Measurements from ENCODE around the gene STX17. TPM values are rescaled to one million over a fixed set of nuclear protein-coding genes. Genes with fewer than 3 reads are reported as not detected.

Gene STX17
- total RNA-seq, 1 donor from 2014 or later: 29.0 TPM

DNA sequence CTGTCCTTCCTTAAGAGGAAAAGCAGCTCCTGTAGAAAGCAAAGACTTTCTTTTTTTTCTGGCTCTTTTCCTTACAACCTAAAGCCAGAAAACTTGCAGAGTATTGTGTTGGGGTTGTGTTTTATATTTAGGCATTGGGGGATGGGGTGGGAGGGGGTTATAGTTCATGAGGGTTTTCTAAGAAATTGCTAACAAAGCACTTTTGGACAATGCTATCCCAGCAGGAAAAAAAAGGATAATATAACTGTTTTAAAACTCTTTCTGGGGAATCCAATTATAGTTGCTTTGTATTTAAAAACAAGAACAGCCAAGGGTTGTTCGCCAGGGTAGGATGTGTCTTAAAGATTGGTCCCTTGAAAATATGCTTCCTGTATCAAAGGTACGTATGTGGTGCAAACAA lies 42.5 kb upstream of the STX17 start:
- TF ChIP-seq, protein P1, sequence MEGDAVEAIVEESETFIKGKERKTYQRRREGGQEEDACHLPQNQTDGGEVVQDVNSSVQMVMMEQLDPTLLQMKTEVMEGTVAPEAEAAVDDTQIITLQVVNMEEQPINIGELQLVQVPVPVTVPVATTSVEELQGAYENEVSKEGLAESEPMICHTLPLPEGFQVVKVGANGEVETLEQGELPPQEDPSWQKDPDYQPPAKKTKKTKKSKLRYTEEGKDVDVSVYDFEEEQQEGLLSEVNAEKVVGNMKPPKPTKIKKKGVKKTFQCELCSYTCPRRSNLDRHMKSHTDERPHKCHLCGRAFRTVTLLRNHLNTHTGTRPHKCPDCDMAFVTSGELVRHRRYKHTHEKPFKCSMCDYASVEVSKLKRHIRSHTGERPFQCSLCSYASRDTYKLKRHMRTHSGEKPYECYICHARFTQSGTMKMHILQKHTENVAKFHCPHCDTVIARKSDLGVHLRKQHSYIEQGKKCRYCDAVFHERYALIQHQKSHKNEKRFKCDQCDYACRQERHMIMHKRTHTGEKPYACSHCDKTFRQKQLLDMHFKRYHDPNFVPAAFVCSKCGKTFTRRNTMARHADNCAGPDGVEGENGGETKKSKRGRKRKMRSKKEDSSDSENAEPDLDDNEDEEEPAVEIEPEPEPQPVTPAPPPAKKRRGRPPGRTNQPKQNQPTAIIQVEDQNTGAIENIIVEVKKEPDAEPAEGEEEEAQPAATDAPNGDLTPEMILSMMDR (IDR thresholded peaks at IDR 0.05): no peak
- Mint-ChIP-seq H3K4me1 (ENCODE audit: unreplicated experiment) (no peaks in the 10 kb centered on the region), H3K27me3 (ENCODE audit: unreplicated experiment) (no peaks in the 10 kb centered on the region), H3K36me3 (ENCODE audit: unreplicated experiment) (peaks cover 4% of the 10 kb centered on the region), H3K9me3 (ENCODE audit: unreplicated experiment) (no peaks in the 10 kb centered on the region), H3K27ac (ENCODE audit: unreplicated experiment) (no peak overlapping the region), H3K4me3 (ENCODE audit: unreplicated experiment) (no peak overlapping the region)
- no peak for DNase-seq (ENCODE audit: extremely low spot score, unreplicated experiment)

DNA sequence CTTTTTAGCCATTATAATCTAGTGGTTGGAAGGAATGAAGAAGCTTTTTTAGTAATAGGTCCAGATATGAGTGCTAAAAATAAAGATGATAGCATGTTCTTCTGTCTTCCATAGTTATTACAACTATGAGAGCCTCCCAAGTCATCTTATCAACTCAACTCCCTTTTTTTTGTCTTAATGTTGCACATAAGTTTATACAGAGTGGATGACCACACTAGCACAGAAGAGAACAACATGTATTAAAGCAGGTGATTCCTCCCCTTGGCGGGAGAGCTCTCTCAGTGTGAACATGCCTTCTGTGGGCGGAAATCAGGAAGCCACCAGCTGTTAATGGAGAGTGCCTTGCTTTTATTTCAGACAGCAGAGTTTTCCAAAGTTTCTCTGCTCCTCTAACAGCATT lies 40.1 kb upstream of the STX17 start:
- TF ChIP-seq, protein P1 (IDR thresholded peaks at IDR 0.05): no peak
- DNase-seq (ENCODE audit: extremely low spot score, unreplicated experiment): no peak
- Mint-ChIP-seq H3K4me1 (ENCODE audit: unreplicated experiment) (no peaks in the 10 kb centered on the region), H3K4me3 (ENCODE audit: unreplicated experiment) (no peak overlapping the region), H3K27me3 (ENCODE audit: unreplicated experiment) (peaks cover 3% of the 10 kb centered on the region), H3K9me3 (ENCODE audit: unreplicated experiment) (no peaks in the 10 kb centered on the region), H3K27ac (ENCODE audit: unreplicated experiment) (no peak overlapping the region), H3K36me3 (ENCODE audit: unreplicated experiment) (peaks cover 4% of the 10 kb centered on the region)

DNA sequence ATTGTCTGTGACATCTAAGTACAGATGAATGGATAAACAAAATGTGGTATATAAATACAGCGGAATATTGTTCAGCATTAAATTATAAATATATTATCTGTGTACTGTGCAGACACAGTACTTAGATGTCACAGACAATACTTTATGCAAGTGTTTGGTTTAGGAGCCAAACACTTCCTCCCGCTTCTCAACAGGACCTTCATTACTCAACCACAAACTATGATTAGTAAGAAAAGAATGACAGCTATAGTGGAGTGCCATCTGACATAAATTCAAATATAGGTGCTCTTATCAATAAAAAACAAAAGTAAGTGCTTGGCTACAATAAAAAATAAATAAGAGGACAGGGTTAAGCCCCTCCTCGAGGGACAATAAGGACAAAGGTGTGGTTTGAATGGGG lies 38.9 kb upstream of the STX17 start:
- no peak for DNase-seq (ENCODE audit: extremely low spot score, unreplicated experiment)
- TF ChIP-seq, protein P1 (IDR thresholded peaks at IDR 0.05): no peak
- Mint-ChIP-seq H3K36me3 (ENCODE audit: unreplicated experiment) (peaks cover 4% of the 10 kb centered on the region), H3K27ac (ENCODE audit: unreplicated experiment) (no peak overlapping the region), H3K27me3 (ENCODE audit: unreplicated experiment) (peaks cover 3% of the 10 kb centered on the region), H3K4me1 (ENCODE audit: unreplicated experiment) (no peaks in the 10 kb centered on the region), H3K9me3 (ENCODE audit: unreplicated experiment) (no peaks in the 10 kb centered on the region), H3K4me3 (ENCODE audit: unreplicated experiment) (no peak overlapping the region)

DNA sequence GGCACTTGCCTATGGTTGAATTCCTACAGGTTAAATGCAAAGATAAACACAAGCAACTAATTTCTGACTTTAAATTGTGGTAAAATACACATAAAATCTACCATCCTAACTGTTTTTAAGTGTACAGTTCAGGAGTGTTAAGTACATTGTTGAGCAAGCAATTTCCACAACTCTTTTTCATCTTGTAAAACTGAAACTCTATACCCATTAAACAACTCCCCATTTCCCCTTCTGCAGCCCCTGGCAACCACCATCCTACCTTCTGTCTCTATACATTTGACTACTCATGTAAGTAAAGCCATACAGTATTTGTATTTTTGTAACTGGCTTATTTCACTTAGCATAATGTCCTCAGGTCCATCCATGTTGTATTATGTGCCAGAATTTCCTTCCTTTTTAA lies 38.5 kb upstream of the STX17 start:
- peaks cover 4% of the 10 kb centered on the region for H3K36me3 Mint-ChIP-seq (ENCODE audit: unreplicated experiment)

DNA sequence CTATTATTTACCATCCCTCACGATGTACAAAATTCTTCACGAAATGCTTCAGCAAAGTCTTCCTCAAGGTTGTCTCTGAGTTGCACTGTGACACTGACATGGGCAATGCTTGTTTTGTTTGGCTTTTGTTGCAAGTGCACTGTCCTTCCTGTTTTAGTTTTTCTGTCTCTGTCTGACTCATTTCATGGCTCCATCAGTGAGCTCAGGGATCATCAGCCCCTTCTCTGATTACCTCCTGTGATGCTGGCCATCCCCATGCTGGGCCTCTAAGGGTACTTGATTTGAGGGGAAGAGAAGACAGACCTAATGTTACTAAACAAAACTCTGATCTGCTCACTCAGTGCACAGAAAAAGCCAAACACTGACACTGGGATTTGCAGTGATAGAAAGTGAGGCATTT lies 37.6 kb upstream of the STX17 start:
- no peak for DNase-seq (ENCODE audit: extremely low spot score, unreplicated experiment)
- Mint-ChIP-seq H3K36me3 (ENCODE audit: unreplicated experiment) (no peaks in the 10 kb centered on the region), H3K27ac (ENCODE audit: unreplicated experiment) (no peak overlapping the region), H3K27me3 (ENCODE audit: unreplicated experiment) (peaks cover 4% of the 10 kb centered on the region), H3K4me3 (ENCODE audit: unreplicated experiment) (no peak overlapping the region), H3K9me3 (ENCODE audit: unreplicated experiment) (no peaks in the 10 kb centered on the region), H3K4me1 (ENCODE audit: unreplicated experiment) (no peaks in the 10 kb centered on the region)
- TF ChIP-seq, protein P1 (IDR thresholded peaks at IDR 0.05): no peak

More for the DNA sequence above, 38.5 kb upstream of the STX17 start:
- Mint-ChIP-seq H3K27me3 (ENCODE audit: unreplicated experiment) (peaks cover 3% of the 10 kb centered on the region), H3K27ac (ENCODE audit: unreplicated experiment) (no peak overlapping the region), H3K9me3 (ENCODE audit: unreplicated experiment) (no peaks in the 10 kb centered on the region), H3K4me1 (ENCODE audit: unreplicated experiment) (no peaks in the 10 kb centered on the region), H3K4me3 (ENCODE audit: unreplicated experiment) (no peak overlapping the region)
- DNase-seq (ENCODE audit: extremely low spot score, unreplicated experiment): no peak
- TF ChIP-seq, protein P1 (IDR thresholded peaks at IDR 0.05): no peak

Measured in osteocyte (in vitro differentiated cells).